Caco-2 (cell line): ENCODE measurements around the gene OPA1. TPM values are rescaled to one million over a fixed set of nuclear protein-coding genes. Genes with fewer than 3 reads are reported as not detected.

Experiments
- BruUV-seq: library from RNA; stranded (reverse); fragments of 400-500 nt; replicated peaks from 2 replicates; lab custom pipeline; 2021; lab: Mats Ljungman, UMichigan
- CTCF ChIA-PET: fragments of 300-600 bp; sonication (Branson Sonifier 250); formaldehyde crosslinking; loops from one replicate; lab custom pipeline; 2022; ENCODE audit warnings: antibody characterized with exemption; lab: Charles Lee
- POLR2A ChIA-PET: fragments of 300-600 bp; sonication (Branson Sonifier 250); formaldehyde crosslinking; loops from one replicate; lab custom pipeline; 2022; ENCODE audit warnings: antibody characterized with exemption; lab: Charles Lee
- DNase-seq, 2 experiments: peaks; one replicate each; pipeline versions ENCODE4 v3.0.0 to v3.0.0-alpha.2; 2020 to 2022
- H3K27me3 ChIP-seq: replicated peaks from 2 replicates; pipeline ENCODE4 v1.6.0; 2011; ENCODE audit warnings: low read length; ENCODE audit not compliant: control insufficient read depth, insufficient read depth
- H3K36me3 ChIP-seq: 2 replicates; pipeline ENCODE4 v1.5.1; 2011; ENCODE audit warnings: low read length; ENCODE audit not compliant: control insufficient read depth, insufficient read depth
- H3K4me1 ChIP-seq: fragments of 250-450 bp; sonication (Bioruptor Pico); 2 replicates; pipeline ENCODE4 v1.5.1; 2020; ENCODE audit warnings: mild to moderate bottlenecking
- H3K4me3 ChIP-seq: 2 replicates; pipeline ENCODE4 v1.5.1; 2011; ENCODE audit warnings: low read depth, mild to moderate bottlenecking, control low read depth, low read length
- H3K9me3 ChIP-seq: fragments of 250-450 bp; sonication (Bioruptor Pico); 2 replicates; pipeline ENCODE4 v1.5.1; 2020; ENCODE audit warnings: mild to moderate bottlenecking, moderate library complexity
- H3K27ac Mint-ChIP-seq: one replicate; pipeline ENCODE4 v1.8.0; 2022; ENCODE audit warnings: mixed read lengths; ENCODE audit not compliant: unreplicated experiment
- H3K27me3 Mint-ChIP-seq: one replicate; pipeline ENCODE4 v1.8.0; 2022; ENCODE audit warnings: mixed read lengths; ENCODE audit not compliant: insufficient read depth, unreplicated experiment
- H3K36me3 Mint-ChIP-seq: one replicate; pipeline ENCODE4 v1.8.0; 2022; ENCODE audit warnings: mild to moderate bottlenecking, mixed read lengths; ENCODE audit not compliant: insufficient read depth, unreplicated experiment
- H3K4me1 Mint-ChIP-seq: one replicate; pipeline ENCODE4 v1.8.0; 2022; ENCODE audit warnings: low read depth, mixed read lengths; ENCODE audit not compliant: unreplicated experiment
- H3K4me3 Mint-ChIP-seq: one replicate; pipeline ENCODE4 v1.8.0; 2022; ENCODE audit warnings: mild to moderate bottlenecking, moderate library complexity, mixed read lengths; ENCODE audit not compliant: unreplicated experiment
- H3K9me3 Mint-ChIP-seq: one replicate; pipeline ENCODE4 v1.8.0; 2022; ENCODE audit warnings: mixed read lengths; ENCODE audit not compliant: unreplicated experiment
- intact Hi-C: fragments of 100-400 bp; cut with micrococcal nuclease; formaldehyde crosslinking; loops from one replicate; pipeline ENCODE4 v1.10.0; 2022; ENCODE audit not compliant: unreplicated experiment
- total RNA-seq: library from RNA; stranded (reverse); gene quantifications from 2 replicates; pipeline ENCODE4 v1.2.3, GENCODE V29; 2022
- TF ChIP-seq, protein P1 (sequence below), 2 experiments: fragments of 200-600 bp in 1 of 2; IDR thresholded peaks; 1 replicate in 1 of 2; 2 replicates in 1 of 2; pipeline versions ENCODE4 v1.5.1 to v1.8.0; 2011 to 2022; ENCODE audit warnings: antibody characterized with exemption in 1 of 2, control low read depth in 1 of 2, inconsistent platforms in 1 of 2, low read depth in 1 of 2, low read length in 1 of 2, mild to moderate bottlenecking in 1 of 2, moderate library complexity in 1 of 2; ENCODE audit not compliant: insufficient read depth in 1 of 2, severe bottlenecking in 1 of 2, unreplicated experiment in 1 of 2

The OPA1 gene
- total RNA-seq, 1 experiment from 2014 or later, result 61.4 TPM

- no peak overlapping the region for H3K4me3 Mint-ChIP-seq
- CTCF ChIA-PET, result no interaction called here
- POLR2A ChIA-PET, result no interaction called here
- BruUV-seq, result no TSS peak
- no peak overlapping the region for H3K27ac Mint-ChIP-seq
- no peak for DNase-seq
- TF ChIP-seq, protein P1, sequence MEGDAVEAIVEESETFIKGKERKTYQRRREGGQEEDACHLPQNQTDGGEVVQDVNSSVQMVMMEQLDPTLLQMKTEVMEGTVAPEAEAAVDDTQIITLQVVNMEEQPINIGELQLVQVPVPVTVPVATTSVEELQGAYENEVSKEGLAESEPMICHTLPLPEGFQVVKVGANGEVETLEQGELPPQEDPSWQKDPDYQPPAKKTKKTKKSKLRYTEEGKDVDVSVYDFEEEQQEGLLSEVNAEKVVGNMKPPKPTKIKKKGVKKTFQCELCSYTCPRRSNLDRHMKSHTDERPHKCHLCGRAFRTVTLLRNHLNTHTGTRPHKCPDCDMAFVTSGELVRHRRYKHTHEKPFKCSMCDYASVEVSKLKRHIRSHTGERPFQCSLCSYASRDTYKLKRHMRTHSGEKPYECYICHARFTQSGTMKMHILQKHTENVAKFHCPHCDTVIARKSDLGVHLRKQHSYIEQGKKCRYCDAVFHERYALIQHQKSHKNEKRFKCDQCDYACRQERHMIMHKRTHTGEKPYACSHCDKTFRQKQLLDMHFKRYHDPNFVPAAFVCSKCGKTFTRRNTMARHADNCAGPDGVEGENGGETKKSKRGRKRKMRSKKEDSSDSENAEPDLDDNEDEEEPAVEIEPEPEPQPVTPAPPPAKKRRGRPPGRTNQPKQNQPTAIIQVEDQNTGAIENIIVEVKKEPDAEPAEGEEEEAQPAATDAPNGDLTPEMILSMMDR (IDR thresholded peaks at IDR 0.05; ENCODE audit: insufficient read depth in 1 of 2, low read depth in 1 of 2, low read length in 1 of 2, severe bottlenecking in 1 of 2, unreplicated experiment in 1 of 2), result no peak
- Histone ChIP-seq H3K27me3 (no peaks in the 10 kb centered on the region), H3K4me3 (no peak overlapping the region), H3K9me3 (no peaks in the 10 kb centered on the region), H3K36me3 (no peaks in the 10 kb centered on the region), H3K4me1 (peaks cover 9% of the 10 kb centered on the region)
- intact Hi-C loops, result no loop called here
- H3K36me3 Mint-ChIP-seq, result no peaks in the 10 kb centered on the region
- H3K27me3 Mint-ChIP-seq, result no peaks in the 10 kb centered on the region
- H3K4me1 Mint-ChIP-seq, result peaks cover 24% of the 10 kb centered on the region
- H3K9me3 Mint-ChIP-seq, result no peaks in the 10 kb centered on the region
Measured at GRCh38 chr3:193556841-193557240, 36.2 kb upstream of the OPA1 start.

- no peaks in the 10 kb centered on the region for H3K9me3 ChIP-seq
- Mint-ChIP-seq H3K36me3 (no peaks in the 10 kb centered on the region), H3K4me1 (peaks cover 12% of the 10 kb centered on the region), H3K9me3 (no peaks in the 10 kb centered on the region), H3K27ac (no peak overlapping the region), H3K4me3 (no peak overlapping the region), H3K27me3 (no peaks in the 10 kb centered on the region)
- peaks cover 1% of the 10 kb centered on the region for H3K4me1 ChIP-seq
- TF ChIP-seq, protein P1 (IDR thresholded peaks at IDR 0.05; ENCODE audit: insufficient read depth in 1 of 2, low read depth in 1 of 2, low read length in 1 of 2, severe bottlenecking in 1 of 2, unreplicated experiment in 1 of 2), result no peak
- H3K36me3 ChIP-seq, result no peaks in the 10 kb centered on the region
- no peak overlapping the region for H3K4me3 ChIP-seq
- no peaks in the 10 kb centered on the region for H3K27me3 ChIP-seq
- no peak for DNase-seq
- POLR2A ChIA-PET, result no interaction called here
- no TSS peak for BruUV-seq
- intact Hi-C loops, result no loop called here
- CTCF ChIA-PET, result no interaction called here
Measured at GRCh38 chr3:193559100-193559499, 33.9 kb upstream of the OPA1 start.

DNA sequence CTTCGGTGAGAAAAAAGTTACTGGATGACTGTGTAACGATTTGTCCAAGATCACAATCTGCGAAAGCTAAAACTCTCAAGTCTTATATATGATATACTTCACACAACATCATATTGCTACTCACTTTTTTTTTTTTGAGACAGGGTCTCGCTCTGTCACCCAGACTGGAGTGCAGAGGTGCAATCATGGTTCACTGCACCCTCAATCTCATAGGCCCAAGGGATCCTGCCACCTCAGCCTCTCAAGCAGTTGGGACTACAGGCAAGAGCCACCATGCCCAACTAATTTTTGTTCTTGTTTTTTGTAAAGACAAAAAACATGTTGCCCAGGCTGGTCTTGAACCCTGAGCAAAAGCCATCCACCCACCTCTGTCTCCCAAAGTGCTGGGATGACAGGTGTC lies 32.9 kb upstream of the OPA1 start:
- intact Hi-C loops, result no loop called here
- Mint-ChIP-seq H3K27ac (no peak overlapping the region), H3K27me3 (no peaks in the 10 kb centered on the region), H3K4me1 (peaks cover 2% of the 10 kb centered on the region), H3K4me3 (no peak overlapping the region), H3K36me3 (no peaks in the 10 kb centered on the region), H3K9me3 (no peaks in the 10 kb centered on the region)
- Histone ChIP-seq H3K4me1 (no peaks in the 10 kb centered on the region), H3K27me3 (no peaks in the 10 kb centered on the region), H3K4me3 (no peak overlapping the region), H3K9me3 (no peaks in the 10 kb centered on the region), H3K36me3 (no peaks in the 10 kb centered on the region)
- BruUV-seq, result no TSS peak
- TF ChIP-seq, protein P1 (IDR thresholded peaks at IDR 0.05; ENCODE audit: insufficient read depth in 1 of 2, low read depth in 1 of 2, low read length in 1 of 2, severe bottlenecking in 1 of 2, unreplicated experiment in 1 of 2), result no peak
- POLR2A ChIA-PET, result no interaction called here
- DNase-seq, result no peak
- CTCF ChIA-PET, result no interaction called here
